Thyroid gland (tissue), 4 donors: ENCODE data around the gene IGFN1.

Experiments used
- CTCF ChIP-seq, 6 experiments: fragments of 200-600 bp in 3 of 6; fragments of 450-650 bp in 3 of 6; sonication (generic) in 3 of 6; IDR thresholded peaks; one replicate each; pipeline ENCODE4 v1.5.1; 2016 to 2019; ENCODE audit warnings: antibody characterized with exemption in 6 of 6, mild to moderate bottlenecking in 2 of 6, inconsistent platforms in 1 of 6, moderate library complexity in 1 of 6
- POLR2A ChIP-seq, 2 donors: fragments of 450-650 bp; IDR thresholded peaks; one replicate each; pipeline ENCODE4 v1.6.1; 2017; ENCODE audit warnings: antibody characterized with exemption in 2 of 2, mild to moderate bottlenecking in 2 of 2, moderate library complexity in 1 of 2

GRCh38 chr1:201183753-201184152 lies 6.9 kb upstream of the IGFN1 start:
- TF ChIP-seq POLR2A (IDR thresholded peaks at IDR 0.05) (no peak), CTCF (IDR thresholded peaks at IDR 0.05) (no peak)
